Measurements from ENCODE around the gene MAT2A.
"Not testable (repeated sequence)": the region's sequence is repeated elsewhere in the genome, so short reads cannot be mapped to it uniquely, and the experiment has no call there.

Gene MAT2A

GRCh38 chr2:85557130-85557529 lies 18.2 kb downstream of the MAT2A start:
- Histone ChIP-seq H3K9me3 (ENCODE audit: control insufficient read depth, low read length) (no peaks in the 10 kb centered on the region), H3K36me3 (ENCODE audit: control insufficient read depth, insufficient read depth, low read length) (peaks cover 13% of the 10 kb centered on the region), H3K4me1 (ENCODE audit: control insufficient read depth, insufficient read depth, low read length) (peaks cover 5% of the 10 kb centered on the region), H3K27me3 (ENCODE audit: control insufficient read depth, insufficient read depth, low read length, poor library complexity, severe bottlenecking) (no peaks in the 10 kb centered on the region), H3K27ac (ENCODE audit: insufficient read depth, low read depth, low read length, poor library complexity, severe bottlenecking) (no peak overlapping the region), H3K4me3 (ENCODE audit: insufficient read depth, low read depth, low read length) (no peak overlapping the region)
- 93 to 98% methylated on average over 5 of the region's 5 CpGs for WGBS, 2 experiments

GRCh38 chr2:85558160-85558559 lies 19.2 kb downstream of the MAT2A start:
- 89 to 98% methylated on average over 1 of the region's 1 CpG for WGBS, 2 experiments
- Histone ChIP-seq H3K9me3 (ENCODE audit: control insufficient read depth, low read length) (no peaks in the 10 kb centered on the region), H3K36me3 (ENCODE audit: control insufficient read depth, insufficient read depth, low read length) (peaks cover 8% of the 10 kb centered on the region)

GRCh38 chr2:85560403-85560726 lies 21.4 kb downstream of the MAT2A start:
- peak overlapping the region; percentile 87 for H3K4me3 ChIP-seq (ENCODE audit: insufficient read depth, low read depth, low read length)
- H3K4me1 ChIP-seq (ENCODE audit: control insufficient read depth, insufficient read depth, low read length); H3K27ac ChIP-seq (ENCODE audit: insufficient read depth, low read depth, low read length, poor library complexity, severe bottlenecking); H3K36me3 ChIP-seq (ENCODE audit: control insufficient read depth, insufficient read depth, low read length); H3K27me3 ChIP-seq (ENCODE audit: control insufficient read depth, insufficient read depth, low read length, poor library complexity, severe bottlenecking); H3K9me3 ChIP-seq (ENCODE audit: control insufficient read depth, low read length): not testable (repeated sequence)
- WGBS, 2 experiments = 89 to 90% methylated on average over 12 of the region's 12 CpGs

More at GRCh38 chr2:85558160-85558559, 19.2 kb downstream of the MAT2A start:
- Histone ChIP-seq H3K27me3 (ENCODE audit: control insufficient read depth, insufficient read depth, low read length, poor library complexity, severe bottlenecking) (no peaks in the 10 kb centered on the region), H3K4me1 (ENCODE audit: control insufficient read depth, insufficient read depth, low read length) (peaks cover 5% of the 10 kb centered on the region), H3K27ac (ENCODE audit: insufficient read depth, low read depth, low read length, poor library complexity, severe bottlenecking) (no peak overlapping the region), H3K4me3 (ENCODE audit: insufficient read depth, low read depth, low read length) (no peak overlapping the region)

GRCh38 chr2:85560812-85561279 lies 21.9 kb downstream of the MAT2A start:
- WGBS, 2 experiments = 13 to 14% methylated on average over 14 of the region's 14 CpGs
- no peak overlapping the region for H3K27ac ChIP-seq (ENCODE audit: insufficient read depth, low read depth, low read length, poor library complexity, severe bottlenecking)
- no peaks in the 10 kb centered on the region for H3K27me3 ChIP-seq (ENCODE audit: control insufficient read depth, insufficient read depth, low read length, poor library complexity, severe bottlenecking)
- peak overlapping the region; percentile 87 for H3K4me3 ChIP-seq (ENCODE audit: insufficient read depth, low read depth, low read length)
- peaks cover 4% of the 10 kb centered on the region for H3K36me3 ChIP-seq (ENCODE audit: control insufficient read depth, insufficient read depth, low read length)
- no peaks in the 10 kb centered on the region for H3K9me3 ChIP-seq (ENCODE audit: control insufficient read depth, low read length)
- peaks cover 5% of the 10 kb centered on the region for H3K4me1 ChIP-seq (ENCODE audit: control insufficient read depth, insufficient read depth, low read length)

- Histone ChIP-seq H3K36me3 (ENCODE audit: control insufficient read depth, insufficient read depth, low read length) (no peaks in the 10 kb centered on the region), H3K27me3 (ENCODE audit: control insufficient read depth, insufficient read depth, low read length, poor library complexity, severe bottlenecking) (no peaks in the 10 kb centered on the region), H3K27ac (ENCODE audit: insufficient read depth, low read depth, low read length, poor library complexity, severe bottlenecking) (peak within 1 kb of the TSS; percentile 89), H3K4me3 (ENCODE audit: insufficient read depth, low read depth, low read length) (peak within 1 kb of the TSS; percentile 87), H3K9me3 (ENCODE audit: control insufficient read depth, low read length) (no peaks in the 10 kb centered on the region), H3K4me1 (ENCODE audit: control insufficient read depth, insufficient read depth, low read length) (peaks cover 5% of the 10 kb centered on the region)
- 9 to 10% methylated on average over 64 of the region's 64 CpGs for WGBS, 2 experiments
Observed at GRCh38 chr2:85561280-85562212, 22.6 kb downstream of the MAT2A start, which contains the start of gene GGCX. TSS of gene GGCX (minus strand) at chr2:85561493. CDS start at chr2:85561428, 65 bp downstream.

- 89 to 93% methylated on average over 5 of the region's 5 CpGs for WGBS, 2 experiments
Observed at GRCh38 chr2:85564144-85564563, 25.2 kb downstream of the MAT2A start.

GRCh38 chr2:85566265-85566664 lies 27.3 kb downstream of the MAT2A start:
- Histone ChIP-seq H3K27me3 (ENCODE audit: control insufficient read depth, insufficient read depth, low read length, poor library complexity, severe bottlenecking) (peaks cover 36% of the 10 kb centered on the region), H3K4me3 (ENCODE audit: insufficient read depth, low read depth, low read length) (no peak overlapping the region), H3K36me3 (ENCODE audit: control insufficient read depth, insufficient read depth, low read length) (no peaks in the 10 kb centered on the region), H3K9me3 (ENCODE audit: control insufficient read depth, low read length) (no peaks in the 10 kb centered on the region), H3K27ac (ENCODE audit: insufficient read depth, low read depth, low read length, poor library complexity, severe bottlenecking) (no peak overlapping the region), H3K4me1 (ENCODE audit: control insufficient read depth, insufficient read depth, low read length) (no peaks in the 10 kb centered on the region)
- WGBS, 2 experiments = 85 to 95% methylated on average over 4 of the region's 4 CpGs

More at GRCh38 chr2:85564144-85564563, 25.2 kb downstream of the MAT2A start:
- peaks cover 5% of the 10 kb centered on the region for H3K4me1 ChIP-seq (ENCODE audit: control insufficient read depth, insufficient read depth, low read length)
- no peaks in the 10 kb centered on the region for H3K9me3 ChIP-seq (ENCODE audit: control insufficient read depth, low read length)
- no peak overlapping the region for H3K27ac ChIP-seq (ENCODE audit: insufficient read depth, low read depth, low read length, poor library complexity, severe bottlenecking)
- H3K36me3 ChIP-seq (ENCODE audit: control insufficient read depth, insufficient read depth, low read length) = no peaks in the 10 kb centered on the region
- peaks cover 15% of the 10 kb centered on the region for H3K27me3 ChIP-seq (ENCODE audit: control insufficient read depth, insufficient read depth, low read length, poor library complexity, severe bottlenecking)
- no peak overlapping the region for H3K4me3 ChIP-seq (ENCODE audit: insufficient read depth, low read depth, low read length)

GRCh38 chr2:85575739-85576138 lies 36.8 kb downstream of the MAT2A start:
- Histone ChIP-seq H3K27me3 (ENCODE audit: control insufficient read depth, insufficient read depth, low read length, poor library complexity, severe bottlenecking) (peaks cover 25% of the 10 kb centered on the region), H3K4me1 (ENCODE audit: control insufficient read depth, insufficient read depth, low read length) (peaks cover 27% of the 10 kb centered on the region), H3K27ac (ENCODE audit: insufficient read depth, low read depth, low read length, poor library complexity, severe bottlenecking) (no peak overlapping the region), H3K36me3 (ENCODE audit: control insufficient read depth, insufficient read depth, low read length) (no peaks in the 10 kb centered on the region), H3K4me3 (ENCODE audit: insufficient read depth, low read depth, low read length) (no peak overlapping the region), H3K9me3 (ENCODE audit: control insufficient read depth, low read length) (no peaks in the 10 kb centered on the region)
- WGBS, 2 experiments = 91 to 92% methylated on average over 8 of the region's 8 CpGs

GRCh38 chr2:85577063-85577385 lies 38.1 kb downstream of the MAT2A start:
- H3K27ac ChIP-seq (ENCODE audit: insufficient read depth, low read depth, low read length, poor library complexity, severe bottlenecking) = no peak overlapping the region

GRCh38 chr2:85577386-85578242 lies 38.6 kb downstream of the MAT2A start, which contains the start of gene VAMP8:
TSS of gene VAMP8 (plus strand) at chr2:85577586. CDS start at chr2:85577647, 61 bp downstream.
- peaks cover 9% of the 10 kb centered on the region for H3K27me3 ChIP-seq (ENCODE audit: control insufficient read depth, insufficient read depth, low read length, poor library complexity, severe bottlenecking)
- H3K4me3 ChIP-seq (ENCODE audit: insufficient read depth, low read depth, low read length) = no peak within 1 kb of the TSS
- H3K9me3 ChIP-seq (ENCODE audit: control insufficient read depth, low read length) = no peaks in the 10 kb centered on the region
- H3K27ac ChIP-seq (ENCODE audit: insufficient read depth, low read depth, low read length, poor library complexity, severe bottlenecking) = no peak within 1 kb of the TSS
- 23 to 24% methylated on average over 19 of the region's 19 CpGs for WGBS, 2 experiments
- H3K36me3 ChIP-seq (ENCODE audit: control insufficient read depth, insufficient read depth, low read length) = no peaks in the 10 kb centered on the region
- H3K4me1 ChIP-seq (ENCODE audit: control insufficient read depth, insufficient read depth, low read length) = peaks cover 27% of the 10 kb centered on the region

More at GRCh38 chr2:85577063-85577385, 38.1 kb downstream of the MAT2A start:
- Histone ChIP-seq H3K27me3 (ENCODE audit: control insufficient read depth, insufficient read depth, low read length, poor library complexity, severe bottlenecking) (peaks cover 12% of the 10 kb centered on the region), H3K36me3 (ENCODE audit: control insufficient read depth, insufficient read depth, low read length) (no peaks in the 10 kb centered on the region), H3K9me3 (ENCODE audit: control insufficient read depth, low read length) (no peaks in the 10 kb centered on the region), H3K4me1 (ENCODE audit: control insufficient read depth, insufficient read depth, low read length) (peaks cover 27% of the 10 kb centered on the region), H3K4me3 (ENCODE audit: insufficient read depth, low read depth, low read length) (no peak overlapping the region)
- WGBS, 2 experiments = 61 to 70% methylated on average over 3 of the region's 3 CpGs

All from ectodermal cell (in vitro differentiated cells).